Measurements from ENCODE around the gene KRT2.

The KRT2 gene

DNA sequence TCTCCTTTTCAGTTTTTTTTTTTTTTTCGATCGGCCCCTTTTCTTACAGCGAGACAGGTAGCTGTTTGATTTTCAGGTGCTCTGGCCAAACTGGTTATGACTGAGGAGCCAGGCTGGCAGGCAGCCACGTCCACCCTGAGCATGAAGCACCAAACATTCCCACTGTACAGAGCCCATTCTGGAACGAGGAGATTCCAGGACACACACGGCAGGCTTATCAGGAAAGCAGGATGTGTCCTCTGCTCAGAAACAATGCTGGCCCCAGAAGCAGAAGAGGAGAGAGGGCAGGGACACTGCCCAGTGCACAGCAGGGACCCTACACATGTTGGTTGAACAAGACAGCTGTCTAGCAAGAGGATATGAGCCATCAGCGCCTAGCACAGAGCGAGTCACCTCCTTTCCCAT, 3.7 kb upstream of the KRT2 start:
- H3K9me3 ChIP-seq (ENCODE audit: control insufficient read depth in 2 of 2, low read length in 2 of 2): no peaks in the 10 kb centered on the region
- H3K9ac ChIP-seq (ENCODE audit: low read length in 2 of 2): no peak overlapping the region
- no peaks in the 10 kb centered on the region for H3K36me3 ChIP-seq (ENCODE audit: control insufficient read depth in 2 of 2, insufficient read depth in 2 of 2, low read length in 2 of 2)
- no peak overlapping the region for H3K4me3 ChIP-seq (ENCODE audit: low read length in 2 of 2)
- H3K4me1 ChIP-seq (ENCODE audit: control insufficient read depth, insufficient read depth, low read length): peaks cover 1% of the 10 kb centered on the region
- peaks cover 5 to 10% of the 10 kb centered on the region in 2 donors for H3K27me3 ChIP-seq (ENCODE audit: control insufficient read depth in 1 of 2, insufficient read depth in 2 of 2, low read length in 2 of 2)
- H3K27ac ChIP-seq (ENCODE audit: low read length): no peak overlapping the region

DNA sequence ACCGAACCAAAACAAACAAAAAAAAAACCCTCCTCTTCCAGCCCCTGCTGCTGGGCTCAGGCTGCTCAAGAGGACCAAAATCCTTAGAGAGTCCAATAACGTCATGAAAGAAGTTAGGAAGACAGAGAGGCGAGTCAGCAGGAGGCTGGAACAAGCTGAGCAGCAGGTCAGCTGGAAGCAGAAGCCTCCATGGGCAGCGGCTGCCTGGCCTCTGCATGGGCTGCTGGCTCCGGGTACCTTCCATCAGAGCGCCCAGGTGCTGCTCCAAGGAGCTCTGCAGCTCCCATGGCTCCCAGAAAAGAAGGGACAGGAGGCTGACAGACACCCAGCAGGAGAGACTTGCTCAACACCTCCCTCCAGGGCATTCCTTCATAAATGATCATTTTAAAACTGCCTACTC, 3.2 kb upstream of the KRT2 start:
- Histone ChIP-seq H3K9me3 (ENCODE audit: control insufficient read depth in 2 of 2, low read length in 2 of 2) (no peaks in the 10 kb centered on the region), H3K4me1 (ENCODE audit: control insufficient read depth, insufficient read depth, low read length) (peaks cover 2% of the 10 kb centered on the region), H3K4me3 (ENCODE audit: low read length in 2 of 2) (no peak overlapping the region), H3K27ac (ENCODE audit: low read length) (no peak overlapping the region), H3K9ac (ENCODE audit: low read length in 2 of 2) (no peak overlapping the region), H3K36me3 (ENCODE audit: control insufficient read depth in 2 of 2, insufficient read depth in 2 of 2, low read length in 2 of 2) (no peaks in the 10 kb centered on the region), H3K27me3 (ENCODE audit: control insufficient read depth in 1 of 2, insufficient read depth in 2 of 2, low read length in 2 of 2) (peaks cover 5 to 10% of the 10 kb centered on the region in 2 donors)

- Histone ChIP-seq H3K4me3 (ENCODE audit: low read length in 2 of 2) (no peak overlapping the region), H3K27ac (ENCODE audit: low read length) (no peak overlapping the region), H3K9ac (ENCODE audit: low read length in 2 of 2) (no peak overlapping the region)
Measured at GRCh38 chr12:52650520-52651081, 1.4 kb downstream of the KRT2 start.

DNA sequence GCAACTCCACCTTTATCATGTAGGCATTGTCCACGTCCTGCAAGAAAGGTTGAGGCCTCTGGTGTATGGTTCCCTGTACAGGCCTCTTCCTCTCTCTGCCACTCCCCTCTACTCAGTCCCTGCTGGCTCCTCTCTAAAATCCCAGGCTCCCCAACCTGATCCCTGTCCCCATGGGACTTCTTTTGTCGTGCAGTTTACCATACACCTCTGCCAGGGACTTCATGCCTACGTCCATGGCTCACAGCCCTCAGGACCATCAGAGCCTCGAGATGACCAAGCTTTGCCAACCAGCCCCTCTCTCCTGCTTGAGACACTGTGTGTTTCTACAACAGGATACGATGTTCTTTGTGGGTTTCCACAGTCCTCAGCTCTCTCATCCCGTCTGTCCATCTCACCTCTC, 2.9 kb downstream of the KRT2 start:
- Histone ChIP-seq H3K9me3 (ENCODE audit: control insufficient read depth in 2 of 2, low read length in 2 of 2) (no peaks in the 10 kb centered on the region), H3K27ac (ENCODE audit: low read length) (no peak overlapping the region), H3K36me3 (ENCODE audit: control insufficient read depth in 2 of 2, insufficient read depth in 2 of 2, low read length in 2 of 2) (no peaks in the 10 kb centered on the region), H3K4me3 (ENCODE audit: low read length in 2 of 2) (no peak overlapping the region), H3K9ac (ENCODE audit: low read length in 2 of 2) (no peak overlapping the region), H3K27me3 (ENCODE audit: control insufficient read depth in 1 of 2, insufficient read depth in 2 of 2, low read length in 2 of 2) (peaks cover 0 to 2% of the 10 kb centered on the region in 2 donors), H3K4me1 (ENCODE audit: control insufficient read depth, insufficient read depth, low read length) (peaks cover 2% of the 10 kb centered on the region)

More at GRCh38 chr12:52650520-52651081, 1.4 kb downstream of the KRT2 start:
- H3K36me3 ChIP-seq (ENCODE audit: control insufficient read depth in 2 of 2, insufficient read depth in 2 of 2, low read length in 2 of 2): no peaks in the 10 kb centered on the region
- peaks cover 2% of the 10 kb centered on the region for H3K4me1 ChIP-seq (ENCODE audit: control insufficient read depth, insufficient read depth, low read length)
- no peaks in the 10 kb centered on the region for H3K9me3 ChIP-seq (ENCODE audit: control insufficient read depth in 2 of 2, low read length in 2 of 2)
- H3K27me3 ChIP-seq (ENCODE audit: control insufficient read depth in 1 of 2, insufficient read depth in 2 of 2, low read length in 2 of 2): peaks cover 0 to 2% of the 10 kb centered on the region in 2 donors

DNA sequence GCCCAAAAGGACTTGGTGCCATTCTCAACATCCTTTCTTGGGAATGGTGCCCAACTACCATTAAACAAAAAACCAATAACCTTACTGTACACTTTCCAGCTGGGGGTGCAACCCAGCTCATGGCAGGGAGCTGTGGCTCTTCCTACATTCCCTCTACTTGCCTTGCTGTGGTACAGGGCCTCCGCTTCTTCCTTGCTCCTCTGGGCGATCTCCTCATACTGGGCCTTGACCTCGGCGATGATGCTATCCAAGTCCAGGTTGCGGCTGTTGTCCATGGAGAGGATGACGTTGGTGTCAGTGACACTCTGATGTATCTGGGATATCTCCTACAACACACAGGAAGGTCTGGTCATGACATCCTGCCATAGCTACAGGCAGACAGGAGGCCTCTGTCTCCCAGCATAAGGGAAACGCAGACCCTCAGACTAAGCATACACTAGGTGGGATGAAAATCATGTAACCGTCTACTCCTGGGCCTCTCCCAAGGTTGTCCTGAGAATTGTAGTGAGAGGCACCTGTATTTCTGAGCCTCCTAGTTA, 3.9 kb downstream of the KRT2 start:
- H3K27me3 ChIP-seq (ENCODE audit: control insufficient read depth in 1 of 2, insufficient read depth in 2 of 2, low read length in 2 of 2): peaks cover 0 to 7% of the 10 kb centered on the region in 2 donors
- peaks cover 2% of the 10 kb centered on the region for H3K4me1 ChIP-seq (ENCODE audit: control insufficient read depth, insufficient read depth, low read length)
- no peaks in the 10 kb centered on the region for H3K36me3 ChIP-seq (ENCODE audit: control insufficient read depth in 2 of 2, insufficient read depth in 2 of 2, low read length in 2 of 2)
- no peak overlapping the region for H3K4me3 ChIP-seq (ENCODE audit: low read length in 2 of 2)
- H3K27ac ChIP-seq (ENCODE audit: low read length): no peak overlapping the region
- H3K9ac ChIP-seq (ENCODE audit: low read length in 2 of 2): no peak overlapping the region
- no peaks in the 10 kb centered on the region for H3K9me3 ChIP-seq (ENCODE audit: control insufficient read depth in 2 of 2, low read length in 2 of 2)

- Histone ChIP-seq H3K27me3 (ENCODE audit: control insufficient read depth in 1 of 2, insufficient read depth in 2 of 2, low read length in 2 of 2) (peaks cover 0 to 7% of the 10 kb centered on the region in 2 donors), H3K4me1 (ENCODE audit: control insufficient read depth, insufficient read depth, low read length) (peaks cover 2% of the 10 kb centered on the region), H3K27ac (ENCODE audit: low read length) (no peak overlapping the region), H3K36me3 (ENCODE audit: control insufficient read depth in 2 of 2, insufficient read depth in 2 of 2, low read length in 2 of 2) (no peaks in the 10 kb centered on the region), H3K4me3 (ENCODE audit: low read length in 2 of 2) (no peak overlapping the region), H3K9me3 (ENCODE audit: control insufficient read depth in 2 of 2, low read length in 2 of 2) (no peaks in the 10 kb centered on the region), H3K9ac (ENCODE audit: low read length in 2 of 2) (no peak overlapping the region)
Measured at GRCh38 chr12:52647601-52648000, 4.4 kb downstream of the KRT2 start.

GRCh38 chr12:52646613-52647012, 5.4 kb downstream of the KRT2 start:
- Histone ChIP-seq H3K36me3 (ENCODE audit: control insufficient read depth in 2 of 2, insufficient read depth in 2 of 2, low read length in 2 of 2) (no peaks in the 10 kb centered on the region), H3K9ac (ENCODE audit: low read length in 2 of 2) (no peak overlapping the region), H3K9me3 (ENCODE audit: control insufficient read depth in 2 of 2, low read length in 2 of 2) (no peaks in the 10 kb centered on the region), H3K27me3 (ENCODE audit: control insufficient read depth in 1 of 2, insufficient read depth in 2 of 2, low read length in 2 of 2) (peaks cover 0 to 10% of the 10 kb centered on the region in 2 donors), H3K4me3 (ENCODE audit: low read length in 2 of 2) (no peak overlapping the region), H3K4me1 (ENCODE audit: control insufficient read depth, insufficient read depth, low read length) (peaks cover 2% of the 10 kb centered on the region), H3K27ac (ENCODE audit: low read length) (no peak overlapping the region)

DNA sequence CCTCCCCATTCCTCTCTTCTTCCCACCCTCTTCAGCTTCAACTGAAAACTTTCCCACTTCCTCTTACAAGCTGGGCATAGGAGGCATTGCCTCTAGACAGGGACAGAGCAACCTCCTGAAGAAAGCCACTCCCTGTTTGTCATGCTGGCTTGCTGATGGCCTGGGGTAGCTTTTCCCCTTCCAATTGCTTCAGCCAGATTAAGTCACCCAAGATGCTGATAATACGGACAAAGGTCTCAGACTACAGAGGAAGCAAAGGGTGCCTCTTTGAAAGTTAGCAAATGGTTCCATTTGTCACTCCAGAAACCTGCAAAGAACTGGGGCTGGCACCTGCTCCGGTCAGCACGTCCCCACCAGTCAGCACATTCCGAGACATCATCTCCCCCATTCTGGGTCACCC, 6.0 kb downstream of the KRT2 start:
- Histone ChIP-seq H3K27ac (ENCODE audit: low read length) (no peak overlapping the region), H3K9ac (ENCODE audit: low read length in 2 of 2) (no peak overlapping the region), H3K4me1 (ENCODE audit: control insufficient read depth, insufficient read depth, low read length) (peaks cover 2% of the 10 kb centered on the region), H3K27me3 (ENCODE audit: control insufficient read depth in 1 of 2, insufficient read depth in 2 of 2, low read length in 2 of 2) (peaks cover 0 to 10% of the 10 kb centered on the region in 2 donors), H3K36me3 (ENCODE audit: control insufficient read depth in 2 of 2, insufficient read depth in 2 of 2, low read length in 2 of 2) (no peaks in the 10 kb centered on the region), H3K4me3 (ENCODE audit: low read length in 2 of 2) (no peak overlapping the region), H3K9me3 (ENCODE audit: control insufficient read depth in 2 of 2, low read length in 2 of 2) (no peaks in the 10 kb centered on the region)

- Histone ChIP-seq H3K4me1 (ENCODE audit: control insufficient read depth, insufficient read depth, low read length) (no peaks in the 10 kb centered on the region), H3K27ac (ENCODE audit: low read length) (no peak overlapping the region), H3K27me3 (ENCODE audit: control insufficient read depth in 1 of 2, insufficient read depth in 2 of 2, low read length in 2 of 2) (peaks cover 0 to 10% of the 10 kb centered on the region in 2 donors), H3K9me3 (ENCODE audit: control insufficient read depth in 2 of 2, low read length in 2 of 2) (no peaks in the 10 kb centered on the region), H3K36me3 (ENCODE audit: control insufficient read depth in 2 of 2, insufficient read depth in 2 of 2, low read length in 2 of 2) (no peaks in the 10 kb centered on the region), H3K4me3 (ENCODE audit: low read length in 2 of 2) (no peak overlapping the region), H3K9ac (ENCODE audit: low read length in 2 of 2) (no peak overlapping the region)
Measured at GRCh38 chr12:52645120-52645761, 6.8 kb downstream of the KRT2 start.

- H3K9me3 ChIP-seq (ENCODE audit: control insufficient read depth in 2 of 2, low read length in 2 of 2): no peaks in the 10 kb centered on the region
- H3K36me3 ChIP-seq (ENCODE audit: control insufficient read depth in 2 of 2, insufficient read depth in 2 of 2, low read length in 2 of 2): no peaks in the 10 kb centered on the region
- H3K4me3 ChIP-seq (ENCODE audit: low read length in 2 of 2): no peak overlapping the region
- no peak overlapping the region for H3K27ac ChIP-seq (ENCODE audit: low read length)
- peaks cover 0 to 10% of the 10 kb centered on the region in 2 donors for H3K27me3 ChIP-seq (ENCODE audit: control insufficient read depth in 1 of 2, insufficient read depth in 2 of 2, low read length in 2 of 2)
- H3K9ac ChIP-seq (ENCODE audit: low read length in 2 of 2): no peak overlapping the region
- H3K4me1 ChIP-seq (ENCODE audit: control insufficient read depth, insufficient read depth, low read length): no peaks in the 10 kb centered on the region
Measured at GRCh38 chr12:52644078-52644415, 8.0 kb downstream of the KRT2 start.

Measured in stomach smooth muscle (tissue), 2 donors.